GM18526 (cell line): ENCODE data around the gene NRP1.

Experiments
- POLR2A ChIP-seq: IDR thresholded peaks from 3 replicates; pipeline ENCODE4 v1.6.1; 2011; ENCODE audit not compliant: insufficient read length; ENCODE audit errors: extremely low read depth

The NRP1 gene

GRCh38 chr10:33212061-33212748 lies 122.3 kb downstream of the NRP1 start:
- TF ChIP-seq POLR2A = no peak

DNA sequence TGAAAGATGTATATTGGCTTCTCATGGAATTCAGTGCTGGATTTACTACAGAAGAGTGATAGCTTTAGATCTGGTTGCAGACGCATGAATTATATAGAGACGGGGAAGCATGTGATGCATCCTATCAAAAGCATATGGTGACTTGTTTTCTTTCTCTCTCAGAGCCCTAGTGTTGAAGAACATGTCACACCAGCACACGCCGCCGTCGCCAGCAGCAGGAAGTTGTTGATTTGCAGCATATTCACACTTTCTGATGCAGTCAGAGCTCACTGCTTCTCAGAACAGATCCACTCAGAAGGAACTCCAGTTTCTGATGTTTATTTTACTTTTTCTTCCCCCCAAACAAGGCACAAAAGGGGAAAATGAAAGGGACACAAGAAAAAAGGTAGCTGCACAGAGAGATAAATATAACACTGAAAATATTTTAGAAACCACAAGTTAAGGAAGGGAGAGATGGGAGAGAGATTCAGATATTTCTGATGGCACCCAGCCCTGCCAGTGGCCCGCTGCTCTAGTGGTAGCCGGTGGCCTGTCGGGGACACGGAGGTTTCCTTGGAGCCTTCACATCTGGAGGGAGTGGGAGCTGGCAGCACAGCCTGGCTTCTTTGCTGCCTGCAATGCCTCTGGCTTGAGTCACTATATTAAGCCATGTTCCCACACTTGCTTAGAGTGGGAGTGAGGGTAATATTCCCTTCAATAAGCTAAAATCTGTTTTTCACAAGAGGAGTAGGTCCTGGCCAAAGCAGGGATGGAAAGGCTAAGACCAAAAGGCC lies 123.2 kb downstream of the NRP1 start:
- no peak for TF ChIP-seq POLR2A

- TF ChIP-seq POLR2A = no peak
These were observed 124.7 kb downstream of the NRP1 start for GRCh38 chr10:33209802-33210201.

DNA sequence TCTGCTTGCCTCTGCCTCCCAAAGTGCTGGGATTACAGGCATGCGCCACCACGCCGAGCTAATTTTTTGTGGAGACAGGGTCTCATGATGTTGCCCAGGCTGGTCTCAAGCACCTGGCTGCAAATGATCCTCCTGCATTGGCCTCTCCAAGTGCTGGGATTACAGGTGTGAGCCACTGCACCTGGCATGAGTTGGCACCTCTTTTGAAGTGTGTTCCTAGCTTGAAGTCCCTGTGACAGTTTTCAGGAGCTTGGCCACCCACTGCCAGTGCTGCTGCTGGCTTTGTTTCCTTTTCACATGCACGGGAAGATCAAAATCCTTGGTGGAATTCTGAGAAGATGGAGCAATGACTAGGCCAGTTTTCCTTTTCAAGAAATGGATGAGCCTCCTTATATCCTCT lies 126.3 kb downstream of the NRP1 start:
- no peak for TF ChIP-seq POLR2A

DNA sequence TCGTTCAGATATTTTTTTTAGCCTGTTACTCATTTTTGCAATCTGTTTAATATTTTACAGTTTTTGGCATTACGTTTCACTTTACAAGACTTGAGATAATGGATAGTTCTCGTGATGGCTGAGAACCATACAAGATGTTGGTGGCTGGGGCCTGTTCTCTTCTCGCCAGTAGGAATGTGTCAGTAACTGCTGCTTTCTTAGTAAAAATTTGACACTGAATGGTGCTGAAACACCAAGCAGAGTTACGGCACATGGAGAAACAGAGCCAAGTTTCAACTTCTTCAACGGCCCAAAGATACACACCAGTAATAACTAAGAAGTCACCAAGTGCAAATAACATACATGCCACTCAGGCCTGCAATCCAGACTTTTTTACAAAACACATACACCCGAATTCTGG lies 130.4 kb downstream of the NRP1 start:
- TF ChIP-seq POLR2A = no peak

- TF ChIP-seq POLR2A = no peak
These were observed 132.5 kb downstream of the NRP1 start for GRCh38 chr10:33201971-33202370.

- TF ChIP-seq POLR2A = no peak
These were observed 133.2 kb downstream of the NRP1 start for GRCh38 chr10:33201056-33201780.

DNA sequence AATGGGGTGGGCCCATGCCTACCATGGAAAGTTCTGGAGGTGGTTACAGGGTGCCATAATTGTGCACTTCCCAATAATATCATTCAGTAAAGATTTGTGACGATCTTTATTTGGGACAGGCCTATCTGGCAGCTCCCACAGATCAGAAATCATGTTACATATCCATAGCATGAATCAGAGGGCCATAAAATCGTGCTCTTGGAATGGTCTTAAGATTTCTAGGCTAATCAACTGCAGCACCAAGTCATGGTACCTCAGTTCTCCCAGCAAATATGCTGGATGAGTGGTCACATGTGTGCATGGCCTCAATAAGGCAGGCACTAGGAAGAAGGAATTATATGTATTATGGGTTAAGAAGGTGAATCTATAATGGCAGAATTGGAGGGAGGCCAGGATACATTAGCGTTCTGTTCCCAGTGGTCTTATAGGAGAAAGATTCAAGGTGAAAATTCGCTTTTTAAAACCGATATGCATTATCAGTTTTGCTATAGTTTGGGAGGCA lies 134.7 kb downstream of the NRP1 start:
- TF ChIP-seq POLR2A = no peak

GRCh38 chr10:33198610-33199009 lies 135.9 kb downstream of the NRP1 start:
- no peak for TF ChIP-seq POLR2A

GRCh38 chr10:33196710-33197491 lies 137.6 kb downstream of the NRP1 start:
- no peak for TF ChIP-seq POLR2A

DNA sequence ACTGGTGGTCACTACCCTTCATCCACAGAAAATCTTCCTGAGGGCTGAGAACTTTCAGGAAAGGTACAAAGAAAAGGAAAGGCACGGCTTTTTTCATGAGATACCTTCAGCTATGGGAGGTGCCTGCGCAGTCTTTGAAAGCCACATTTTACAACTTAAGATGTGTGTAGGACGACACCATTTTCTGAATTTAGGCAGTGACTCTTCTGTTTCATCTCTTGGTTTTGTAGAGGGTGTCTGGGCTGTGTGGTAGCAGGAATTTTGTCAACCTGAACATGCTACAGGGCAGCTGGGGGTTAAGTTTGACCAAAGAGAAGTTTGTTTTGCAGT lies 138.1 kb downstream of the NRP1 start:
- TF ChIP-seq POLR2A = no peak

GRCh38 chr10:33195608-33196376 lies 138.7 kb downstream of the NRP1 start:
- TF ChIP-seq POLR2A = no peak

DNA sequence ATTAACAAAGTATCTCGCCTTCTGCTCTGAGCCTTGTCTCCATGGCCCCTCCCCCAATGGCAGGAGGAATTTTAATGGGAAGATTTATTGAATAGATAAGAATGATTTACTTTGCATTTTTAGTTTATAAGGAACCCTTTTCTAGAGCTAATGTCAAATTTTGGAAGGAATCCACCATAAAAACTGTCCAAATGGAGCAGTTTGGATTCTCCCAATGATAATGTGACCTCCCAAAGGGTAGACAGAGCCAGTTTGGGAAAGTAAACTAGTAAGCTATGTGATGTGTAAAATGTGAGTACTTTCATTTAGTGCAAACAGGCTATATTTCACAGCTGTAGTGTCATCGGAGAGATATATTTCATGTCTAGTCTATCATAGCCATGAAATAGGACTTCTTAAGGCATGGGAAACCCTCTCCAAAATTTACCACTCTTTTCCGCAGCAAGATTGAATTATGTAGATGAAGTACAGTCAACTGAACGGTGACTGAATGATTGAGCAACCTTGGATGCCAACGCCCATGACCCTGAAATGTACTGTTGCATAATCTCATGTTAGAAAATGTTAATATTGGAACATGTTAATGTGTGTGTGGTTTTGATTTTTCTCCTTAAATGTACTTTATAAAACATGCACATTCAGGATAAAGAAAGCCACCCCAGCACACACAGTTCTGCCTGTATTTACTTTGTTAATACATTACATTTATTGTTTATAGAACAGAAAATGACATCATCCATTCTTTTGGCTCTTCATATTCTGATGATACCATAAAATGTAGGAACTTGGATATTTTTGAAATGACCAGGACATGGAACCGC lies 140.6 kb downstream of the NRP1 start:
- no peak for TF ChIP-seq POLR2A
